ENCODE measurements around the gene DHRS7C.
A peak's percentile ranks its signal among the peaks of the same experiment; 100 is the strongest.

The DHRS7C gene

GRCh38 chr17:9824797-9825338 lies 33.5 kb upstream of the DHRS7C start:
- Histone ChIP-seq H3K27ac (no peak overlapping the region), H3K4me1 (peaks cover 36% of the 10 kb centered on the region), H4K20me1 (no peaks in the 10 kb centered on the region), H3K4me2 (peak overlapping the region; percentile 27; the same call in 1 of the 2 replicates), H3K4me3 (no peak overlapping the region), H3K9ac (no peak overlapping the region), H3K9me3 (no peaks in the 10 kb centered on the region), H3K36me3 (no peaks in the 10 kb centered on the region), H3K27me3 (no peaks in the 10 kb centered on the region)
- no peak for TF ChIP-seq Cebpa-rat (IDR thresholded peaks at IDR 0.05)

- Histone ChIP-seq H3K27ac (no peak overlapping the region), H3K9ac (no peak overlapping the region), H4K20me1 (no peaks in the 10 kb centered on the region), H3K36me3 (no peaks in the 10 kb centered on the region), H3K4me2 (no peak overlapping the region), H3K4me3 (no peak overlapping the region), H3K27me3 (no peaks in the 10 kb centered on the region), H3K4me1 (peaks cover 36% of the 10 kb centered on the region), H3K9me3 (no peaks in the 10 kb centered on the region)
- TF ChIP-seq Cebpa-rat (IDR thresholded peaks at IDR 0.05): no peak
Measured at GRCh38 chr17:9824094-9824493, 32.7 kb upstream of the DHRS7C start.

- Histone ChIP-seq H3K36me3 (no peaks in the 10 kb centered on the region), H3K9ac (no peak within 1 kb of the TSS; the same call in 1 of the 2 replicates), H3K27ac (peak within 1 kb of the TSS; percentile 43; the same call in 1 of the 2 replicates), H3K4me3 (no peak within 1 kb of the TSS), H3K27me3 (no peaks in the 10 kb centered on the region), H3K9me3 (no peaks in the 10 kb centered on the region), H3K4me2 (peak within 1 kb of the TSS; percentile 69), H3K4me1 (peaks cover 43% of the 10 kb centered on the region), H4K20me1 (no peaks in the 10 kb centered on the region)
- no peak for TF ChIP-seq Cebpa-rat (IDR thresholded peaks at IDR 0.05)
Measured at GRCh38 chr17:9821921-9822320, 30.5 kb upstream of the DHRS7C start, which contains the start of gene GSG1L2. GSG1L2 (minus strand) TSS chr17:9822079; CDS start chr17:9822071, 8 bp downstream.

GRCh38 chr17:9820448-9820847 lies 29.1 kb upstream of the DHRS7C start:
- TF ChIP-seq Cebpa-rat (IDR thresholded peaks at IDR 0.05): no peak
- no peaks in the 10 kb centered on the region for H3K36me3 ChIP-seq
- no peaks in the 10 kb centered on the region for H4K20me1 ChIP-seq
- no peaks in the 10 kb centered on the region for H3K27me3 ChIP-seq
- H3K4me2 ChIP-seq: no peak overlapping the region
- H3K9me3 ChIP-seq: no peaks in the 10 kb centered on the region
- H3K27ac ChIP-seq: no peak overlapping the region
- no peak overlapping the region for H3K4me3 ChIP-seq
- H3K9ac ChIP-seq: no peak overlapping the region
- peaks cover 39% of the 10 kb centered on the region for H3K4me1 ChIP-seq

GRCh38 chr17:9818760-9819159 lies 27.4 kb upstream of the DHRS7C start:
- Histone ChIP-seq H3K4me2 (no peak overlapping the region), H4K20me1 (no peaks in the 10 kb centered on the region), H3K9me3 (no peaks in the 10 kb centered on the region), H3K27me3 (no peaks in the 10 kb centered on the region), H3K27ac (no peak overlapping the region), H3K4me1 (peaks cover 31% of the 10 kb centered on the region), H3K36me3 (no peaks in the 10 kb centered on the region), H3K9ac (no peak overlapping the region), H3K4me3 (no peak overlapping the region)
- TF ChIP-seq Cebpa-rat (IDR thresholded peaks at IDR 0.05): no peak

- peaks cover 21% of the 10 kb centered on the region for H3K4me1 ChIP-seq
- H3K27ac ChIP-seq: no peak overlapping the region
- no peaks in the 10 kb centered on the region for H3K27me3 ChIP-seq
- no peak for TF ChIP-seq Cebpa-rat (IDR thresholded peaks at IDR 0.05)
- H3K9me3 ChIP-seq: no peaks in the 10 kb centered on the region
- H3K9ac ChIP-seq: no peak overlapping the region
- H3K4me3 ChIP-seq: no peak overlapping the region
- H3K36me3 ChIP-seq: no peaks in the 10 kb centered on the region
- peak overlapping the region; percentile 36 for H3K4me2 ChIP-seq
- H4K20me1 ChIP-seq: no peaks in the 10 kb centered on the region
Measured at GRCh38 chr17:9817086-9817485, 25.7 kb upstream of the DHRS7C start.

- peaks cover 15% of the 10 kb centered on the region for H3K4me1 ChIP-seq
- no peak overlapping the region for H3K4me3 ChIP-seq
- no peak overlapping the region for H3K9ac ChIP-seq
- H3K27ac ChIP-seq: no peak overlapping the region
- no peaks in the 10 kb centered on the region for H3K36me3 ChIP-seq
- H4K20me1 ChIP-seq: no peaks in the 10 kb centered on the region
- TF ChIP-seq Cebpa-rat (IDR thresholded peaks at IDR 0.05): no peak
- H3K4me2 ChIP-seq: peak overlapping the region; percentile 36; the same call in 1 of the 2 replicates
- H3K9me3 ChIP-seq: no peaks in the 10 kb centered on the region
- no peaks in the 10 kb centered on the region for H3K27me3 ChIP-seq
Measured at GRCh38 chr17:9816472-9816871, 25.1 kb upstream of the DHRS7C start.

GRCh38 chr17:9814337-9814945 lies 23.0 kb upstream of the DHRS7C start:
- Histone ChIP-seq H3K27ac (no peak overlapping the region), H3K36me3 (no peaks in the 10 kb centered on the region), H3K4me3 (no peak overlapping the region), H3K9ac (no peak overlapping the region), H4K20me1 (no peaks in the 10 kb centered on the region), H3K9me3 (no peaks in the 10 kb centered on the region), H3K4me1 (peaks cover 23% of the 10 kb centered on the region), H3K4me2 (no peak overlapping the region), H3K27me3 (no peaks in the 10 kb centered on the region)
- TF ChIP-seq Cebpa-rat (IDR thresholded peaks at IDR 0.05): no peak

- no peak overlapping the region for H3K27ac ChIP-seq
- no peak overlapping the region for H3K4me3 ChIP-seq
- H3K36me3 ChIP-seq: no peaks in the 10 kb centered on the region
- no peaks in the 10 kb centered on the region for H3K27me3 ChIP-seq
- H3K9ac ChIP-seq: no peak overlapping the region
- H3K9me3 ChIP-seq: no peaks in the 10 kb centered on the region
- H3K4me1 ChIP-seq: peaks cover 23% of the 10 kb centered on the region
- H4K20me1 ChIP-seq: no peaks in the 10 kb centered on the region
- H3K4me2 ChIP-seq: no peak overlapping the region
- no peak for TF ChIP-seq Cebpa-rat (IDR thresholded peaks at IDR 0.05)
Measured at GRCh38 chr17:9813166-9813565, 21.8 kb upstream of the DHRS7C start.

- Histone ChIP-seq H3K4me1 (peaks cover 21% of the 10 kb centered on the region), H3K4me3 (no peak overlapping the region), H4K20me1 (no peaks in the 10 kb centered on the region), H3K9me3 (no peaks in the 10 kb centered on the region), H3K27ac (no peak overlapping the region), H3K36me3 (no peaks in the 10 kb centered on the region), H3K9ac (no peak overlapping the region), H3K27me3 (no peaks in the 10 kb centered on the region), H3K4me2 (no peak overlapping the region)
- no peak for TF ChIP-seq Cebpa-rat (IDR thresholded peaks at IDR 0.05)
Measured at GRCh38 chr17:9811537-9811936, 20.1 kb upstream of the DHRS7C start.
